ENCODE data around the gene CACNA1E. TPM values are rescaled to one million over a fixed set of nuclear protein-coding genes. Genes with fewer than 3 reads are reported as not detected.
"Not testable (repeated sequence)": the region's sequence is repeated elsewhere in the genome, so short reads cannot be mapped to it uniquely, and the experiment has no call there.

Gene CACNA1E
- total RNA-seq, 1 experiment from 2014 or later = 0.18 TPM

DNA sequence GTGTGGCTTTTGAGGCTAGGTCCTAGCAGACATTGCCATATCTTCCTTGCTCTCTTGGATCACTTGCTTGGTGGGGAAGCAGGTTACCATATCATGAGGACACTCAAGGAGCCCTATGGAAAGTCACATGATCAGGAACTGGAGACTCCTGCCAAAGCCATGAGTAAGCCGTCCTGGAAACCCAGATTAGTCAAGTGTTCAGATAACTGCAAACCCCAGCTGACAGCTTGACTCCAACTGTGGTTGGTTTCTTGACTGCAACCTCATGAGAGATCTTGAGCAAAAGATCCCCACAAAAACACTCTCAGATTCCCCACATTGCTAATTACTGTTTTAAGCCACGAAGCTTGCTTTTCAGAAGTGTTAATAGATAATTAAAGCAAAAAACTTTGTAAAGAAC is 58.6 kb downstream of the CACNA1E start:
- in situ Hi-C loops (cut with HindIII; ENCODE audit: low pct_unique_long_range_greater_than_20kb, low sequenced_read_pairs) = no loop called here
- DNase-seq (ENCODE audit: low read depth, low spot score) = no peak

DNA sequence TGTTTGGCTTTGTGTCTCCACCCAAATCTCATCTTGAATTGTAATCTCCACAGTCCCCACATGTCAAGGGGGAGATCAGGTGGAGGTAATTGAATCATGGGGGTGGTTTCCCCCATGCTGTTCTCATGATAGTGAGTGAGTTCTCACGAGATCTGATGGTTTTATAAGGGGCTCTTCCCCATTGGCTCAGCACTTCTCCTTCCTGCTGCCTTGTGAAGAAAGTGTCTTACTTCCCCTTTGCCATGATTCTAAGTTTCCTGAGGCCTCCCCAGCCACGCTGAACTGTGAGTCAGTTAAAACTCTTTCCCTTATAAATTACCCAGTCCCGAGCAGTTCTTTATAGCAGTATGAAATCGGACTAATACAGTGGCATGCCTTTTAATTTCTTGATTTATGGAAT is 59.1 kb downstream of the CACNA1E start:
- in situ Hi-C loops (cut with HindIII; ENCODE audit: low pct_unique_long_range_greater_than_20kb, low sequenced_read_pairs); DNase-seq (ENCODE audit: low read depth, low spot score): not testable (repeated sequence)

DNA sequence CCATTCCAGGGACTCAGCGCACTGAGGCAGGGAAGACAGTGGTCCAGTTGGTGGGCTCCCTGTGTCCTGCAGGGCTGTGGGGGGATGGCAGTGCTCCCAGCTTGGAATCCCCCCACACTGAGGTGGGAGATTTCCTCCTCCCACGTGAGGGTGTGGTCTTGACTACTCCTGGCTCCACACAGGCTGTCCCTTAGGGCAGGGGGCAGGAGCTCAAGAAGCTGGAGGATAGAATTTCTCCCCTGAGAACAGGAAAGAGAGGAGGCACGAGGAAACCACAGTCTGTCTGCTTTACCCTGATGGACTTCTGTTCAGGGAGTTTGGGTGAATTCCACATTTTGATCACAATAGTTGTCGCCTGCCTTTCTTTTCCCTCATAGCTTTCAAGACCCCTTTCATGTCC is 62.1 kb downstream of the CACNA1E start:
- DNase-seq (ENCODE audit: low read depth, low spot score) = no peak
- in situ Hi-C loops (cut with HindIII; ENCODE audit: low pct_unique_long_range_greater_than_20kb, low sequenced_read_pairs) = no loop called here

DNA sequence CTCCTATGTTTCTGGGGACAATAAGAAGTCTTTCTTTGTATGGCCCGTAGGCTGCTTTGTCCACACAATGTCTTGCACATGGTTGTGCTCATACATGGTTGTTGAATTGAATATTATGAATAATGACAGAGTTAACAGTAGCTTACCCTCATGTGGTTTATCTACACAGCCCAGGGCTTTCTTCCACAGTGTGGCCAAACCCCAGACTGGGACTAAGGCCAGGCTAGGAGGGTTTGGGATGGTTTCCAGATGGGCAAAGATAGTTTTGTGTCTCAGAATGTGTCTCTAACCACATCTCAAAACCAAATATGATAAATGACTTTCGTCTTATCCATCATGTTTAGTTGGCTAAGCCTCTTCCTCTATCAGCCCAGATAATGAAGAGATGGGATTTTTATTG is 65.2 kb downstream of the CACNA1E start:
- DNase-seq (ENCODE audit: low read depth, low spot score) = no peak
- in situ Hi-C loops (cut with HindIII; ENCODE audit: low pct_unique_long_range_greater_than_20kb, low sequenced_read_pairs) = no loop called here

DNA sequence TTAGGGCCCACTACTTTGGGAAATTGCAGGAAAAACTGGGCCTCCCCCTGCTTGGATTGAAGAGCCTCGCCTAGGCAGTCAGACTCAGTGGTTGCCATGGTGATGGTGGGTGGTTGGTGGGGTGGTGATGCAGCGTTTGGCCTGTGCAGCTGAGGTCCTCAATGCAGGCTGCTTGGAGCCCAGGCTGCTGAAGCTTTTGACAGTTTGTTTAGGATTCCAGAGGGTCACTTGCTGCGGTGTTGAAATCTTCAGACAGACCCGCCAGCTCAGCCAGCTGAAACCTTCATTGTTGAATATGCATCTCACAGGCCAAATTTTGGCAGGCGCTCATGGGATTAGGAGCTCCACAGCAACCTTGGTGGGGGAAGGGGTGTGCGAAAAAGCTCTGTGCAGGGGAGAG is 67.9 kb downstream of the CACNA1E start:
- in situ Hi-C loops (cut with HindIII; ENCODE audit: low pct_unique_long_range_greater_than_20kb, low sequenced_read_pairs) = no loop called here
- no peak for DNase-seq (ENCODE audit: low read depth, low spot score)

DNA sequence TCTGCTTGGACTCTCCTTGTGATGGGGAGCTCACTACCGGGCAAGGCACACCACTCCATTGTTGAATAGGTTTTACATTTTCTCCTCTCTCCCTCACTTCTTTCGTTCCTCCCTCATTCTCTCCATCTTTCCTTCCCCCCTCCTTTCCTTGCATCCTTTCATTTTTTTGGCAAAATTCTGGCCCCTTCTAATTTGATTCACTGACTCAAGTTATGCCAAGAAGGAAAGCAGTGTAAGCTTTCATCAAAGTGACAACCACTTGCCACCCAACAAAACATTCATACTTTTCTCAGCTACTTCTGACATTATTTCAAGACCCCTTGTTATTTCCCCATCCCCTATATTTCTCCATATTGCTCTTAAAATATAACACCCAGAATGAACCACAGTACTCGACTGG is 68.4 kb downstream of the CACNA1E start:
- no peak for DNase-seq (ENCODE audit: low read depth, low spot score)
- in situ Hi-C loops (cut with HindIII; ENCODE audit: low pct_unique_long_range_greater_than_20kb, low sequenced_read_pairs) = no loop called here

DNA sequence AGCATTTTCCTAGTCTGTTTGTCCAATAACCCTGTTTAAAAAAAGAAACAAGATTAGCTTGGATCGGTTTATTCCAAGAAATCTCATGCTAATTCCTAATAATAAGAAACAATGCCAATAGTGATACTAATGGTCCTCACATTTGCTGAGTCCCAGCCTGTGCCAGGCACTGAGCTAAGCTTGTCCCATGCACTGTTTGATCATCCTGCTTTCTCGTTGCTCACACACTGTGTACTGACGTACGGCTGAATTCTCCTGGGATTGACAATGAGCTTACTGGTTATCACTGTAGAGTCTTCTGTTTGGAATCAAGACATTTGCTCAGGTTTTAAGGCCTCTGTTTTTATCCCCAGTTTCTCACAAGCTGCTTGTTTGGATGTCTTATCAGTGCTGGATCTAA is 71.1 kb downstream of the CACNA1E start:
- DNase-seq (ENCODE audit: low read depth, low spot score) = no peak
- in situ Hi-C loops (cut with HindIII; ENCODE audit: low pct_unique_long_range_greater_than_20kb, low sequenced_read_pairs) = no loop called here

DNA sequence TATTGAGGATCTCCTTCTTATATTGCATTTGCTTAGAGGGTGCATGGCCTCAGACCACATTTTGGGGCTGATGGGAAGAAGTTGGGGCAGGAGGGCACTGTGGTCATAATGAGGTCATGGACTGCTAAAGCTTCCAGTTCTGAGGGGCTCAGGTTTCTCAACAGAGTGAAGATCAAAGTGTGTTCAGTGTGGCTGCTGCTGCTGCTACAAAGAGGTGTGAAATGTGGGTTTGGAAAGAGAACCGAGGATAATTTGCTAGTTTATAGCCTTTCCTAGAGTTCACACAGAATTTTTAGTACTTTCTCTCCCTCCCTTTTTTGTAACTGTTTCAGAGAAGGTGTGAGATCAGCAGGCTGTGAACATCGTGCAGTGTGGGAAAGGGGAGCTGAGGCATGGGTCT is 73.3 kb downstream of the CACNA1E start:
- no peak for DNase-seq (ENCODE audit: low read depth, low spot score)
- in situ Hi-C loops (cut with HindIII; ENCODE audit: low pct_unique_long_range_greater_than_20kb, low sequenced_read_pairs) = no loop called here

DNA sequence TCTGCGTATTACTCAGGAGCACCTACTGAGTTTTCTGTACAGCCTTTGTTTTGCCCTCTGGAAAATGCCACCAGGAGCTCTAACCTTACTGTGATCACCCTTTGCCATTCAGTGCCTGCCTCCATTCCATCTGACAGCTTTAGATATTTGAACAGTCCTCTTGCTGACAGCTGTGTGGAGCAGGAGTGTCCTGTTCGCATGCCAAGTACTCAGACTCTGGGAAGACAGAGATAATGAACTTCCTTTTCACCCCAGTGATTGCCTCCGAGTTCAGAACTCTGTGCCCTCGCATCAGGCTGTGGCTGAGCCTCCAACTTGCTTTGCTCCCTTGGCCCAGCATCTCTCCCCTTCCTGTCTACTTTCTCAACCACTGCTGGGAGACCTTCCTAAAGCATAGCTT is 74.0 kb downstream of the CACNA1E start:
- no peak for DNase-seq (ENCODE audit: low read depth, low spot score)
- in situ Hi-C loops (cut with HindIII; ENCODE audit: low pct_unique_long_range_greater_than_20kb, low sequenced_read_pairs) = no loop called here

DNA sequence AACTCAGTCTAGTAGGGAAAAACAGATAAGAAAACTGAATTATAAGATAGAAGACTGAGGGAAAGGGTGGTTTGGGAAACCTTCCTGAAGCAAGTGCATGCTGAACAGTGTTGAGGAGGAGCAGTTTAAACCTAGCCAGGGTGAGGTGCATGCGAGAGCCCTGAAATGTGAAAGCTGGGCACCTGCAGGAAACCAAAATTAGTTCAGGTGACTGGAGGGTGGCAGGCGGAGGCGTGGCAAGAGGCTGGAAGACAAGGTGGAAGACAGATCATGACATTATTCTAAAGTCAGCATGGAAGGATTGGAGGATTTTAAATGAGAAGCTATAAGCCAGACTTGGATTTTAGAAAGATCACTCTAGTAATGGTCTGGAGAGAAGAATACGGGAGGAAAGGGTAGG is 75.1 kb downstream of the CACNA1E start:
- in situ Hi-C loops (cut with HindIII; ENCODE audit: low pct_unique_long_range_greater_than_20kb, low sequenced_read_pairs) = no loop called here
- no peak for DNase-seq (ENCODE audit: low read depth, low spot score)

DNA sequence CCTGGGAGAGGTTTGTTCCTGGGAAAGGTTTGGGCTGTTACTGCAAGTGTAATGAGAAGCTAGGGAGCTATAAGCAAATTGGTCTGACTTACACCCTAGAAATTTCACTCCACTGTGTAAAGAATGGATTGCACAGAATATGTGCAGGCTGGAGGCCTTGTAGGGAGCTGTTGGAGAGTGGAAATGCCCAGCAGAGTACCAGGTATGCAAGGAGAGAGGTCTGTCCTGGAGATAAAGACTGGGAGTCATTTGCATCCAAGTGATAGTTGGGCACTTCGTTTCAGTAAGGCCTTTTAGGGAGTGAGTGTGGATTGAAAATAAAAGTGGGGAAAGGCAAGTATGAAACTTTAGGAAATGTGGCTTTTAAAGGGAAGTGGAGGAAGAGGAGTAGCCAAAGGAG is 75.8 kb downstream of the CACNA1E start:
- in situ Hi-C loops (cut with HindIII; ENCODE audit: low pct_unique_long_range_greater_than_20kb, low sequenced_read_pairs) = no loop called here

DNA sequence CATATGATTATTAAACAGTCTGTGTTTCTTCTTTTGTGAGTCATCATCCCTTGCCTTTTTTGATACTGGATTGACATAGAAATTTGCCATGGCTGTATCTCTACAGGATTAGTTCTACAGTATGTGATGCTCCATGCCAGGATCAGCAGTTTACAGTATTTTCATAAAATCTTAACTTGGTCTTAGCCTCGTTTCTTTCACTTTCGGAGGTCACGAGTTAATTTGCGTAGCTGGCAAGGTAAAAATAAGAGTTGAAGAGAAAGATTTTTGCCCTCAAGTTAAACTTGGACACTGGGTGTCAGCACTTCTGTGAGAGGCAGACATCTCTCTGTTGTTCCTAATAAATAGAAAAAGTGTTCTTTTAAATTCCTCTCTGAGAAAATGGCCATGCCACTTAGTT is 79.1 kb downstream of the CACNA1E start:
- in situ Hi-C loops (cut with HindIII; ENCODE audit: low pct_unique_long_range_greater_than_20kb, low sequenced_read_pairs) = no loop called here
- no peak for DNase-seq (ENCODE audit: low read depth, low spot score)

More for the DNA sequence above, 75.8 kb downstream of the CACNA1E start:
- no peak for DNase-seq (ENCODE audit: low read depth, low spot score)

DNA sequence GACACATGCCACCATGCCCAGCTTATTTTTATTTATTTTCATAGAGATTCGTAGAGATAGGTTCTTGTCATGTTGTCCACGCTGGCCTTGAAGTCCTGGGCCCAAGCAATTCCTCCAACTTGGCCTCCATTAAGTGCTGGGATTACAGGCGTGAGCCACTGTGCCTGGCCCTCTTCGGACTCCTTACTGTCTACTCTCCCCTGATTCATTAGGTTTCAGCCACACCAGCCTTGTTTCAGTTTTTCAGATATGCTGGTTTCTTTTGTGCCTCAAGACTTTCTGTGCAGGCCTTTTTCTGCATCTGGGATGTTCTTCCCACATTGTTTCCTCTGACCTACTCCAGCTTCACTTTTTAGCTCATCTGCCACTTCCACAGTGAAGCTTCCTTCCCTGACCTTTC is 85.4 kb downstream of the CACNA1E start:
- in situ Hi-C loops (cut with HindIII; ENCODE audit: low pct_unique_long_range_greater_than_20kb, low sequenced_read_pairs) = no loop called here
- DNase-seq (ENCODE audit: low read depth, low spot score) = no peak

DNA sequence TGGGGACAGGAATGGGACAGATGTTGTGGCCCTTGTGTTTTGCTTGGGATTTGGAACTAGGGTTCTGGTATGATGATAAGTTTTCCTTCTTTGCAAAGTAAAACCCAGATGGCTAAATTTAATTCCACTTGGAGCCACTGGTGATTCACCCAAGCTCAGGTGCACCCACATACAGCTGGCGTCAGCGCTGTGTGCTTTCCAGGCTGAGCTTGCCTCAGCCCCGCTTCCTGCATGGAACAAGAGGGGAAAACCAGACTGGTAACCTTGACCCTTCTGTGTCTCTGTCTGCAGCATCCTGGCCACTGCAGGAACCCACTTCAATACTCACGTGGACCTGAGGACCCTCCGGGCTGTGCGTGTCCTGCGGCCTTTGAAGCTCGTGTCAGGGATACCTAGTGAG is 94.2 kb downstream of the CACNA1E start:
- DNase-seq (ENCODE audit: low read depth, low spot score) = no peak
- in situ Hi-C loops (cut with HindIII; ENCODE audit: low pct_unique_long_range_greater_than_20kb, low sequenced_read_pairs) = no loop called here

DNA sequence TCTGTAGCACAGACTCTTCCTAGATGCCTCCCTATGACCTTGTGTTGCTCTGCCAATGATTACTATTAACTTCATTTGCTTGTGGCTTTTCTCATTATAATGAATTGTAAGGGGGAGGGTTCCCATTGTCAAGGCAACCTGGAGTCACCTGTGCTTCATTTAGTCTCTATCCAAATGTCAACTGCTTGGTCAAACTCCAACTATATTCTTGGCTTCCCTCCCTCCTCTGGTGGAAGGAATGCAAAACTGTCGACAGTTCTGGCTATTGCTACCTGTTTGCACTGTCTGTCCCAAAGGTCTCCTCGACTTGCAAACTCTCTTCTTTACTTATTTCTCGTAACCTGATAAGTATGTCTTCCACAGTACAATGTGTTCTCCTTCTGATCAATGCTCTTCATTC is 100.3 kb downstream of the CACNA1E start:
- DNase-seq (ENCODE audit: low read depth, low spot score) = no peak
- in situ Hi-C loops (cut with HindIII; ENCODE audit: low pct_unique_long_range_greater_than_20kb, low sequenced_read_pairs) = no loop called here

DNA sequence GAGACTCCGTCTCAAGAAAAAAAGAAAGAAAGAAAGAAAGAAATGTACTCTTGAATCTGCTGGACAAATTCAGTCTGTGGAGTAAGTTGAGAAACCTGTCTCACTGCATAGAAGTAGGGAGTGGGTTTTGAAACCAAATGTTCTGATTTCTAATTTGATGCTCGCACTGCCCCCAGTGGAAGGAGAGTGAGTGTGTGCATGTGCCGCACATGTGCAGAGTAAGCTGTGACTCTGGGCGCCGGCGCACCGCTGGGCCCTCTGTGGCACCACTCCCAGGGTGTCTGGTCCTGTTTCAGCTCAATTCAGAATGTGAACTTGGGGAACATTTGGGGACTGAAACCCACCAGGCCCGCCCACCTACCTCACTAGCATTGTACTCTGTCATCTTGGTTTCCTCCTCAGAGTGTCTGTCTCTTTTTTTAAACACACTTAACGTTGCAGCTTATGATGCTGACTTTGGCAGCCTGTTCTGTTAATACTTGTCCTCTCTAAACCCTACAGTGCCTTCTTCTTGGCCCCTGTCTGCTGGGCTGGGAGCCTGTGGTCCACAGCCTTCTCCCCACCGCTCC is 104.6 kb downstream of the CACNA1E start:
- DNase-seq (ENCODE audit: low read depth, low spot score) = peak; percentile 37
- in situ Hi-C loops (cut with HindIII; ENCODE audit: low pct_unique_long_range_greater_than_20kb, low sequenced_read_pairs) = no loop called here

DNA sequence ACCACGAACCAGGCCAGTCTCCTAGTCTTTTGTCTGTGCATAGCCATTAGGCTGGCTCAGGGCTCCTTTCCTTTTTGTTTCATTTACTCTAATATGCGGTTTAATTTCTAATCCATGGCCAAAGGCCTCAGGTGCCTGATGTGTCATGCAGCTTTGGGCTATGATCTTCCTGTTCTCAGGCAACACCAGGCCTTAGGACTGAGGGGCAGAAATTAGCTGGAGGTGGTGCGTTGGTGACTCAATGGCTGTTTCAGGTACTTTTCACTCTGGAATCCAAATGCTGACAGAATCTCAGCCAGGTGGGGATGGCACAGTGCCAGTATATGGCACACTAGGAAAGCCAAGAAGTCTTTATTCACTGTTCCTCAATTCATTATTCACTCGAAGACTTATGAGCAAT is 105.3 kb downstream of the CACNA1E start:
- DNase-seq (ENCODE audit: low read depth, low spot score) = no peak
- in situ Hi-C loops (cut with HindIII; ENCODE audit: low pct_unique_long_range_greater_than_20kb, low sequenced_read_pairs) = no loop called here

DNA sequence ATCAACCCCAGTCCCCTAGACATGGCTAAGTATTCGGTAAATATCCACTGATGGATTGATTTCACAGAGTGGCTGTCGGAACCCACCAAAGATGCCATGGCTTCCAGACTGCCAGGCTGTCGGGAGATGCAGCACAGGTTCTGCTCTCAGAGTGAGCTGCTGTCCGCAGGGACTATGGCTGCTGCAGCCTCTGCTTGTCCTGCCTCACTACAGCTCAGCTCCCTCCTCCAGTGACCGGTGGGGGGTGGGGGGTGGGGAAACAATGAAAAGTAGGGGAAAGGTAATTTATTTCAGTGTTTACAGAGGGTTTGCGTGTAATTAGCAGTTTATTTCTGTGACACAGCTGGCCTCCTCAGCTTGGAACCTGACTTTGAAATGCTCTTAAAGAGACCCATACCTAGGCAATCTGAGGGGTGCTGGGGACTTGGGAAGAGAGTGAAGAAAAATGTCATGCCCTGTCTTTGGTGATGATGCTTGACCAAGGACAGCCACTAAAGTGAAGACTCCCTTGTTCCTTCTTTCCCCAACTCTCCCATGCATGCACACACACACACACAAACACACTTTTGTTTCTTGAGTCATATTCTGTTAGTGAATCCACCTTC is 109.0 kb downstream of the CACNA1E start:
- in situ Hi-C loops (cut with HindIII; ENCODE audit: low pct_unique_long_range_greater_than_20kb, low sequenced_read_pairs) = no loop called here

DNA sequence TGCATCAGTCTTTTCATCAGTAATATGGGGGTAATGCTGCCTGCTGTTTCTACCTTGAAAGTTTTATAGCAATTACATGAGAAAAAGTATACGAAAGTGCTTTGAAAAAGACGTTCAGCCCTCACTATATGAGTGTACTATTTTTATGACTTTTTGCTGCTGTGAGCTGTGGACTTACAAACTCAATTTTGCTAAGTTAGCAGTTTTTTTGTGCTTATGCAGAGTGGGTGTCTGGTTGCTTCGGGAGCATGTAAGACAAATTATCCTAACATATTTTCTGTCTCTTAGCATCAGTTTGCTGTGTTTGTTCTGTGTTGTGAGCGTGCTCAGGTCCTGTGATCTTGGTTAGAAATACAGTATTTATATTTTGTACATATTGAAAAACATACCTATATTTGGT is 109.7 kb downstream of the CACNA1E start:
- in situ Hi-C loops (cut with HindIII; ENCODE audit: low pct_unique_long_range_greater_than_20kb, low sequenced_read_pairs) = no loop called here
- DNase-seq (ENCODE audit: low read depth, low spot score) = no peak

More for the DNA sequence above, 109.0 kb downstream of the CACNA1E start:
- DNase-seq (ENCODE audit: low read depth, low spot score) = no peak

DNA sequence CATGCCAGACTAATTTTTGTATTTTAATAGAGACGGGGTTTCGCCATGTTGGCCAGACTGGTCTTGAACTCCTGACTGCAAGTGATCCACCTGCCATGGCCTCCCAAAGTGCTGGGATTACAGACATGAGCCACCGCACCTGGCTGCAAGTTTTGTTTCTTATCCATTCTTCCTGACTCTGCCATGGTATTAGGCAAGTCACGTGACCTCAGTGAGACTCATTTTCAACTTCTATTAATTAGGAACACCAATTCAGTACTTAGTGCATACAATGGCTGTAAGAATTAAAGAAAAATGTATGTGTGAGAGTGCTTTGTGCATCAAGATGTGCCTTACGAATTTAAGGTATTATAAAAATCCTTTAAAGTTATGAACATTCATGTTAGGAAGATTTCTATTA is 111.2 kb downstream of the CACNA1E start:
- in situ Hi-C loops (cut with HindIII; ENCODE audit: low pct_unique_long_range_greater_than_20kb, low sequenced_read_pairs) = no loop called here
- no peak for DNase-seq (ENCODE audit: low read depth, low spot score)

Measured in SK-MEL-5 (cell line).